ENCODE results near the gene PLA2G12A. TPM values are rescaled to one million over a fixed set of nuclear protein-coding genes. Genes with fewer than 3 reads are reported as not detected.

PLA2G12A gene
- total and polyA plus RNA-seq, 9 of the 15 experiments (the other 6 are each of a cell fraction or from before 2014, with no cell fraction given): 24.2 to 226 (median 80.5) TPM

GRCh38 chr4:109708990-109709389 lies 20.9 kb downstream of the PLA2G12A start:
- Histone ChIP-seq H3K36me3 (ENCODE audit: control insufficient read depth, insufficient read depth, low read length) (peaks cover 60% of the 10 kb centered on the region), H3K79me2 (ENCODE audit: control insufficient read depth, insufficient read depth, low read length) (no peaks in the 10 kb centered on the region), H3K27ac (ENCODE audit: extremely low read depth, low read depth, low read length) (peak overlapping the region; percentile 35; the same call in 2 of the 3 replicates), H4K20me1 (replicated peaks; ENCODE audit: control insufficient read depth, insufficient read depth, low read length) (no peaks in the 10 kb centered on the region), H3K9ac (ENCODE audit: insufficient read depth in 1 of 2, low read depth in 2 of 2, low read length in 2 of 2) (0 out of 4 replicates have a peak overlapping the region, but pooled peaks of 1 of the 2 experiments have one; percentile 7), H2AFZ (ENCODE audit: low read depth, low read length) (no peak overlapping the region), H3K4me2 (ENCODE audit: insufficient read depth, low read length) (no peak overlapping the region), H3K27me3 (ENCODE audit: control insufficient read depth in 2 of 2, insufficient read depth in 2 of 2, low read length in 2 of 2) (no peaks in the 10 kb centered on the region), H3K4me1 (replicated peaks in 1 of 2; ENCODE audit: control insufficient read depth in 2 of 2, insufficient read depth in 2 of 2, low read length in 2 of 2) (peaks cover 0 to 13% of the 10 kb centered on the region in 2 experiments; a peak in 3 of 5 replicates), H3K9me1 (ENCODE audit: control insufficient read depth, insufficient read depth, low read length) (no peaks in the 10 kb centered on the region), H3K4me3 (no peak overlapping the region), H3K9me3 (replicated peaks; ENCODE audit: control insufficient read depth, insufficient read depth, low read depth, low read length) (no peaks in the 10 kb centered on the region)
- CTCF ChIA-PET (ENCODE audit: low intra/inter-chr PET ratio): no interaction called here
- in situ Hi-C loops (cut with MboI): no loop called here
- no TSS peak for BruUV-seq (replicated peaks)
- peak; percentile 21 for ATAC-seq
- WGBS (ENCODE audit: insufficient coverage, low coverage, missing lambda C conversion rate): 82% methylated on average over 1 of the region's 1 CpG
- POLR2A ChIA-PET: interaction anchor here (0.7 kb wide), 1 partner anchor 20 kb away, joined by 3 read pairs; no protein-coding TSS in a partner anchor
- no peak for DNase-seq (ENCODE audit: extremely low read depth in 1 of 4, low spot score in 3 of 4)
- TF ChIP-seq TRIM24 (IDR thresholded peaks at IDR 0.05) (no peak), HMBOX1 (IDR thresholded peaks at IDR 0.05) (0 out of 2 replicates have a peak, but pooled peaks have one; percentile 37), CBX5 (IDR thresholded peaks at IDR 0.05; ENCODE audit: borderline replicate concordance, low read depth) (no peak), ZNF780A (CRISPR knock-in tag; IDR thresholded peaks at IDR 0.05) (no peak), NRF1 (conservative IDR thresholded peaks at IDR 0.05 in 1 of 2, IDR thresholded peaks at IDR 0.05 in 1 of 2) (0 out of 4 replicates have a peak, but pooled peaks of 1 of the 2 experiments have one; percentile 27)
- TF ChIP-seq, protein P1, sequence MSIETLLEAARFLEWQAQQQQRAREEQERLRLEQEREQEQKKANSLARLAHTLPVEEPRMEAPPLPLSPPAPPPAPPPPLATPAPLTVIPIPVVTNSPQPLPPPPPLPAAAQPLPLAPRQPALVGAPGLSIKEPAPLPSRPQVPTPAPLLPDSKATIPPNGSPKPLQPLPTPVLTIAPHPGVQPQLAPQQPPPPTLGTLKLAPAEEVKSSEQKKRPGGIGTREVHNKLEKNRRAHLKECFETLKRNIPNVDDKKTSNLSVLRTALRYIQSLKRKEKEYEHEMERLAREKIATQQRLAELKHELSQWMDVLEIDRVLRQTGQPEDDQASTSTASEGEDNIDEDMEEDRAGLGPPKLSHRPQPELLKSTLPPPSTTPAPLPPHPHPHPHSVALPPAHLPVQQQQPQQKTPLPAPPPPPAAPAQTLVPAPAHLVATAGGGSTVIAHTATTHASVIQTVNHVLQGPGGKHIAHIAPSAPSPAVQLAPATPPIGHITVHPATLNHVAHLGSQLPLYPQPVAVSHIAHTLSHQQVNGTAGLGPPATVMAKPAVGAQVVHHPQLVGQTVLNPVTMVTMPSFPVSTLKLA (conservative IDR thresholded peaks at IDR 0.05): no peak
- FAIRE-seq: no peak
- intact Hi-C loops (cut with micrococcal nuclease): loop anchor here (10.0 kb wide), 1 partner anchor 266 kb away; no protein-coding TSS in a partner anchor

Data from K562 (cell line).